ENCODE results near the gene EI24.
"Not testable (repeated sequence)": the region's sequence is repeated elsewhere in the genome, so short reads cannot be mapped to it uniquely, and the experiment has no call there.

Gene EI24

DNA sequence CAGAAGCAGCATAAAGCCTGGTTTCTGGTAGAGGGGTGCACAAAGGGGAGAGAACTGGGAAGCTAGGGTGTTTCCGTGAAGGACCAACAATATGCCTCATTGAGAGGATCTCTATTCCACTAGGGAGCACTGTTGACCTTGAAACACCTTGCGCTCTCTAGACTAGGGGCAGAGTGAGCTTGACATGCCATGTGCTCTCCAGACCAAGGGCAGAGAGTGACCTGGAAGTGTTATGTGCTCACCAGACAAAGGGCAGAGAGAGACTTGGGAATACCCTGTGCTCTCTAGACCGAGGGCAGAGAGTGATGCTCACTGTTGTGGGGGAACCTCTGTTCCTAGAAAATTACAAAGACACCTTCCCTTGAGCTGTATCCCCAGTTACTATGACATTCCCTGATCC lies 15.2 kb upstream of the EI24 start:
- Histone ChIP-seq H3K4me1 (ENCODE audit: control insufficient read depth, insufficient read depth, low read length) (no peaks in the 10 kb centered on the region), H3K9ac (ENCODE audit: low read depth, low read length) (no peak overlapping the region), H3K4me3 (ENCODE audit: low read depth, low read length) (no peak overlapping the region), H3K36me3 (ENCODE audit: control insufficient read depth, insufficient read depth, low read length) (no peaks in the 10 kb centered on the region), H3K9me3 (ENCODE audit: control insufficient read depth, insufficient read depth, low read length) (peaks cover 3% of the 10 kb centered on the region), H3K27me3 (ENCODE audit: control insufficient read depth, insufficient read depth, low read length) (no peaks in the 10 kb centered on the region)

DNA sequence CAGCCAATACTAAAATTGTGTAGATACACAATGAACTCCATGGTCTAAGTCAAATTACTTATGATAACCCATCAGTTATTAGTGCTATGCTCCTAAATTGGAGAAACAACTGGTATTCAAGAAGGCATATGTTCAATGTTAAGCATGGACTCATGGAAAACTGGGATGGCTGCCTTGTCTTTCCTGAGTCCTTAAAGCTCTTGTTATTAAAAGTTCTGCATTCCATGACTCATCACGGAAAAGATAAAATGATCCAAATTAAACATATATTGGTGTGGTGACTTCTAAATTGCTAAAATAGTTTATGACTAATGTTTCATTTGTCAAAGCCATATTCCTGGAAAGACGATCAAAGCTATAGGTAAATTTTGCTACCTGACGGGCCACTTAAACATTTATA lies 9.4 kb upstream of the EI24 start:
- H3K9me3 ChIP-seq (ENCODE audit: control insufficient read depth, insufficient read depth, low read length) = no peaks in the 10 kb centered on the region
- H3K4me1 ChIP-seq (ENCODE audit: control insufficient read depth, insufficient read depth, low read length) = no peaks in the 10 kb centered on the region
- H3K27me3 ChIP-seq (ENCODE audit: control insufficient read depth, insufficient read depth, low read length) = no peaks in the 10 kb centered on the region
- H3K4me3 ChIP-seq (ENCODE audit: low read depth, low read length) = no peak overlapping the region
- no peak overlapping the region for H3K9ac ChIP-seq (ENCODE audit: low read depth, low read length)
- H3K36me3 ChIP-seq (ENCODE audit: control insufficient read depth, insufficient read depth, low read length) = no peaks in the 10 kb centered on the region

DNA sequence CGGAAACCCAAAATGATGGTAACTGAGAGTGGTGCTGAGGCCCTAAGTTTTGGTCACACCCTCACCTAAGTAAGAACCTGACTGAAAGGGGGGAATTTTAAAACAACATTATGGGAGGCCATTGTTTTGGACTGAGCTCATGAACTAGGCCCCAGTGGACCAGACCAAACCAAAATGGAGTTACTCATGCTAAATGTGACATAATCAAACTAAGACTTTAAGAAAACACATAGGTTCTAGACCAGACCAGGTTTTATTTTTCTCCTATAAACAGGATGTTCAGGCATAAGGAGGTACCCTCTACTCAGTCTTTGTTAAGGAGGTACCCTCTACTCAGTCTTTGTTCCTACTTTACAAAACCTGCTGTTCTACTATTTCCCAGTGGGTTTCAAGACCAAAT lies 7.4 kb upstream of the EI24 start:
- Histone ChIP-seq H3K4me3 (ENCODE audit: low read depth, low read length) (no peak overlapping the region), H3K36me3 (ENCODE audit: control insufficient read depth, insufficient read depth, low read length) (no peaks in the 10 kb centered on the region), H3K9me3 (ENCODE audit: control insufficient read depth, insufficient read depth, low read length) (no peaks in the 10 kb centered on the region), H3K9ac (ENCODE audit: low read depth, low read length) (no peak overlapping the region), H3K4me1 (ENCODE audit: control insufficient read depth, insufficient read depth, low read length) (no peaks in the 10 kb centered on the region), H3K27me3 (ENCODE audit: control insufficient read depth, insufficient read depth, low read length) (no peaks in the 10 kb centered on the region)

DNA sequence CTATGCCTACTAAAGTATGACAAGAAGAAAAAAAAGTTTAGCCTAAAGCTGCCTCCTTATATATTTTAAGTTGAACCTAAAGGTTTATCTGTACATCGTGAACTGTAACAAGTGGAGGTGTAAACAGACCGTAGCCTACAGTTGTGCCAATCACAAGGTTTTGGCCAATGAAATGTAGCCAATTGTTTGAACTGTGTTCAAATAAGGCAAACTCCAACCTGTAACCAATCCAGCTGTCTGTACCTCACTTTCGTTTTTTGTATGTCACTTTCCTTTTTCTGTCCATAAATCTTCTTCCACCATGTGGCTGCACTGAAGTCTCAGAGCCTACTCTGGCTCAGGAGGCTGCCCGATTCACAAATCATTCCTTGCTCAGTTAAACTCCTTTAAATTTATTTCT lies 6.8 kb upstream of the EI24 start:
- Histone ChIP-seq H3K4me3 (ENCODE audit: low read depth, low read length) (no peak overlapping the region), H3K27me3 (ENCODE audit: control insufficient read depth, insufficient read depth, low read length) (no peaks in the 10 kb centered on the region), H3K9me3 (ENCODE audit: control insufficient read depth, insufficient read depth, low read length) (no peaks in the 10 kb centered on the region), H3K4me1 (ENCODE audit: control insufficient read depth, insufficient read depth, low read length) (no peaks in the 10 kb centered on the region), H3K36me3 (ENCODE audit: control insufficient read depth, insufficient read depth, low read length) (no peaks in the 10 kb centered on the region), H3K9ac (ENCODE audit: low read depth, low read length) (no peak overlapping the region)

DNA sequence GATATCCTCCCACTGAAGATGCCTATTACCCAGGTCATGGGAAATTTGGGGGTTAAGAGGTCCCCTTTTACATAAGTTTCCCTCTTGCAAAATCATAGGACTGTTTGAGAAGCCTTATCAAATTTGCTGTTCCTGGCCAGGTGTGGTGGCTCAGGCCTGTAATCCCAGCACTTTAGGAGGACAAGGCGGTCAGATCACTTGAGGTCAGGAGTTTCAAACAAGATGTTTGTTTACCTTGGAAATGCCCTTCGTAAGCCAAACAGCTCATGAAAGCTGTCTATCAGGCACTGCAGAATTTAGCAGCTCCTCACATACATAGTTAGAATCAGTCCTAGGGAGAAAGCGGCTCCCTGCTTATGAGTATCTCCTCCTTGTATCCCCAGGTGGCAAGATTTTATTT lies 4.9 kb upstream of the EI24 start:
- H3K4me1 ChIP-seq (ENCODE audit: control insufficient read depth, insufficient read depth, low read length) = no peaks in the 10 kb centered on the region
- no peaks in the 10 kb centered on the region for H3K9me3 ChIP-seq (ENCODE audit: control insufficient read depth, insufficient read depth, low read length)
- H3K9ac ChIP-seq (ENCODE audit: low read depth, low read length) = no peak overlapping the region
- H3K27me3 ChIP-seq (ENCODE audit: control insufficient read depth, insufficient read depth, low read length) = no peaks in the 10 kb centered on the region
- H3K36me3 ChIP-seq (ENCODE audit: control insufficient read depth, insufficient read depth, low read length) = no peaks in the 10 kb centered on the region
- H3K4me3 ChIP-seq (ENCODE audit: low read depth, low read length) = no peak overlapping the region

DNA sequence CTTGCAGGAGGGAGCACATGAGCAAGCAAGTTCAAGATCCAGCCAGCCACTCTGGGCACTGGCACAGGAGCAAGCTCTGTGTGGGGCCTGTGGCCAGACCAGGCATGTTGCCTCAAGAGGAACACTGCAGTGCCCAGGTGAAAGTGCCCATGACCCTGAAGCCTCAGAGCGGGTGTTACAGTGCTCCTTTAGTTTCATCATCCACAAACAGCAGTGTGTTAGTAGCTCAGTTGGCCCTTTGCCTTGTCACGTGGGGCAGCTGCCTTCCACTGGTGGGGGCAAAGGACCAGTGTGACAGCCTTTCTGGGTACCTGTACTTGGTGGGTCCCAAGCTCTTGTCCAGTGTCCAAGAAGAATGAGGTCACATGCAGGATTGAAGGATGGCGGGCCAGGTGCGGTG lies 3.0 kb upstream of the EI24 start:
- Histone ChIP-seq H3K27me3 (ENCODE audit: control insufficient read depth, insufficient read depth, low read length) (no peaks in the 10 kb centered on the region), H3K9me3 (ENCODE audit: control insufficient read depth, insufficient read depth, low read length) (no peaks in the 10 kb centered on the region)

DNA sequence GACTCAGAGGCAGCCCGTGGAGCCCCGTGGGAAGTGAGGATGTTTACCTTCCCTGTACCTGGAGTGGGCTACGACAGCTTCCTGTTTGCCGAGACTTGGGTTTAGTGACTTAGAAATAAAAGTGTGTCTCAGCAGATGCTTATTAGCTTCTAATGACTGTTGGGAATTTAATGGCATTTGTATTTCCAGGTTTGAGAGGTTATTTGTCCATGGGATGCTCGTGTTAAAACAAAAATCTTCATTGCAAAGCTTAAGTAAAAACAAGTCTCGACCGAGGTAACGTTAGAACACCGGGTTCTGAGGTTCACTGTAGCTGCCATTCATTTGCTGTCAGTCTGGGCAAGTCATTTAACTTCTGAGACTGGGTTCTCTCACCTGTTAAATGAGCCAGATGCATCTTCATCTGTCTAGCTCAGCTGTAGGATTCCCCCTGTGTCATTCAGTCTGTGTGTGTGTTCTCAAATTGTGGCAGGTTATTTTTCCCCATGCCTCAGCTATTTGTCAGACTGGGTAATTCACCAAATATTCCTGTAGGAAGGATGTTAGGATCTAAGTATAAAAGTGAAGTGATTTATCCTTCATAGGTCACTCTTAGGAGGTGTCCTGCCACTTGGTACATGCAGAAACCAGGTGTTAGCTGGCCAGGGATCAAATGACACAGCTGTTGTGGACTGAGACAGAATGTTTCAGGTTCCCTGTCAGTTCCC lies 791 bp downstream of the EI24 start:
- H3K4me1 ChIP-seq (ENCODE audit: control insufficient read depth, insufficient read depth, low read length) = peaks cover 3% of the 10 kb centered on the region
- peak overlapping the region; percentile 95 for H3K4me3 ChIP-seq (ENCODE audit: low read depth, low read length)
- H3K27me3 ChIP-seq (ENCODE audit: control insufficient read depth, insufficient read depth, low read length) = no peaks in the 10 kb centered on the region
- H3K9ac ChIP-seq (ENCODE audit: low read depth, low read length) = peak overlapping the region; percentile 97
- H3K9me3 ChIP-seq (ENCODE audit: control insufficient read depth, insufficient read depth, low read length) = no peaks in the 10 kb centered on the region
- no peaks in the 10 kb centered on the region for H3K36me3 ChIP-seq (ENCODE audit: control insufficient read depth, insufficient read depth, low read length)

More for the DNA sequence above, 3.0 kb upstream of the EI24 start:
- Histone ChIP-seq H3K36me3 (ENCODE audit: control insufficient read depth, insufficient read depth, low read length) (no peaks in the 10 kb centered on the region), H3K4me3 (ENCODE audit: low read depth, low read length) (no peak overlapping the region), H3K9ac (ENCODE audit: low read depth, low read length) (no peak overlapping the region), H3K4me1 (ENCODE audit: control insufficient read depth, insufficient read depth, low read length) (peaks cover 3% of the 10 kb centered on the region)

DNA sequence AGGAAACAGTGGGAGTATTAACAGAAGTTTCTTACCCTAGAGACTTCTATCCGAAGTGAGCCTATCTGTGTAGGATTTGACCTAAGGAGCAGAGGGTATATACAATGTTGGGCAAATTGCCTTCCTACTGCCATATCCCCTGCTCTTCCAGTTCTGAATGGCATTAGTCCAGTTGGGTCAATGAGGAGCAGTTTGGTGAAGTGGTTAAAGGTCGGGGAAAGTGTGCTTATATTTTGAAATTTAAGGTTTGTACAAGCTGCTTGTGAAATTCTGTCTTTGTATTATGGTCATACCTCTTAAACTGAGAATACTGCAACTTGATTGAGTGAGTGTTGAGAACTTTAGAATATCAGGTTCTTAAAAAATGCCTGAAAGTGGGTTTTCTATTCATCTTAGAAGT lies 1.7 kb downstream of the EI24 start:
- Histone ChIP-seq H3K4me1 (ENCODE audit: control insufficient read depth, insufficient read depth, low read length) (peaks cover 3% of the 10 kb centered on the region), H3K27me3 (ENCODE audit: control insufficient read depth, insufficient read depth, low read length) (no peaks in the 10 kb centered on the region), H3K36me3 (ENCODE audit: control insufficient read depth, insufficient read depth, low read length) (no peaks in the 10 kb centered on the region), H3K9me3 (ENCODE audit: control insufficient read depth, insufficient read depth, low read length) (no peaks in the 10 kb centered on the region), H3K4me3 (ENCODE audit: low read depth, low read length) (no peak overlapping the region), H3K9ac (ENCODE audit: low read depth, low read length) (peak overlapping the region; percentile 16)

DNA sequence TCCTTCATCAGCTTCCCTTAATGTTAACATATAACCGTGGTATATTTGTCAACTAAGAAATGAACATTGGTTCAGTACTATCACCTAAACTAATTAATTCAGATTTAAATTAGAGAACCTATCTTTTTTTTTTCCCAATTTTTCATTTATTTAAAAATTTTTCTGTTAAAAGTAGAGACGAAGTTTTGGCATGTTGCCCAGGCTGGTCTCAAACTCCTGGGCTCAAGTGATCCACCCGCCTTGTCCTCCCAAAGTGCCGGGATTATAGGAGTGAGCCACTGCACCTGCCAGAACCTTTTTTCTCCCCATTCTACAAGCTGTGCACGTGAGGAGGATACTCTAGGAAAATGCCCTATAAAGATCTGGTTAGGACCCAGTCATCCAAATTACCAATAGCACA lies 3.6 kb downstream of the EI24 start:
- Histone ChIP-seq H3K9ac (ENCODE audit: low read depth, low read length) (no peak overlapping the region), H3K9me3 (ENCODE audit: control insufficient read depth, insufficient read depth, low read length) (no peaks in the 10 kb centered on the region), H3K36me3 (ENCODE audit: control insufficient read depth, insufficient read depth, low read length) (peaks cover 2% of the 10 kb centered on the region), H3K27me3 (ENCODE audit: control insufficient read depth, insufficient read depth, low read length) (no peaks in the 10 kb centered on the region), H3K4me1 (ENCODE audit: control insufficient read depth, insufficient read depth, low read length) (peaks cover 3% of the 10 kb centered on the region), H3K4me3 (ENCODE audit: low read depth, low read length) (no peak overlapping the region)

DNA sequence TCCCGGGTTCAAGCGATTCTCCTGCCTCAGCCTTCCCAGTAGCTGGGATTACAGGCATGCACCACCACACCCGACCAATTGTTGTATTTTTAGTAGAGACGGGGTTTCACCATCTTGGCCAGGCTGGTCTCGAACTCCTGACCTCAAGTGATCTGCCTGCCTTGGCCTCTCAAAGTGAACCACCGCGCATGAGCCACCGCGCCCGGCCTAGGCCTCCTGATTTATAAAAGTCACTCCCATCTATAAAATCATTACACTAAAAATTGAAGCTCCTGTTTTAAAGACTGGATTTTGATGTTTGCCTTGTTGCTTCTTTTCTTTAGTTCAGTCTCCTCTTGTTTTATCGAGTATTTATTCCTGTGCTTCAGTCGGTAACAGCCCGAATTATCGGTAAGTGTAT lies 7.9 kb downstream of the EI24 start:
- H3K27me3 ChIP-seq (ENCODE audit: control insufficient read depth, insufficient read depth, low read length); H3K4me3 ChIP-seq (ENCODE audit: low read depth, low read length); H3K9me3 ChIP-seq (ENCODE audit: control insufficient read depth, insufficient read depth, low read length); H3K4me1 ChIP-seq (ENCODE audit: control insufficient read depth, insufficient read depth, low read length); H3K9ac ChIP-seq (ENCODE audit: low read depth, low read length): not testable (repeated sequence)
- H3K36me3 ChIP-seq (ENCODE audit: control insufficient read depth, insufficient read depth, low read length) = peaks cover 19% of the 10 kb centered on the region

DNA sequence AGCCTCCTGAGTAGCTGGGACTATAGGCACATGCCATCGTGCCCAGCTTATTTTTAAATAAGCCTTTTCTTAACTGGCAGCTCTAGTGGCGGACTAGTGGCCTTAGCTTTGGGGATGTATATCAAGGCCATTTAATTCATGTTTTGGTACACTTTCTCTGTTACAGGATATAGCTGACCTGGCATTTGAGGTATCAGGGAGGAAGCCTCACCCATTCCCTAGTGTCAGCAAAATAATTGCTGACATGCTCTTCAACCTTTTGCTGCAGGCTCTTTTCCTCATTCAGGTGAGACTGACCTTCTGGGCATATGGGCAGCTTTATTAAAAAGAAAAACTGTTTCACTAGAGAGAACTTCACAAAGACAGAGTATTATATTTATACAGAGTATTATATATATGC lies 9.5 kb downstream of the EI24 start:
- no peaks in the 10 kb centered on the region for H3K4me1 ChIP-seq (ENCODE audit: control insufficient read depth, insufficient read depth, low read length)
- no peaks in the 10 kb centered on the region for H3K9me3 ChIP-seq (ENCODE audit: control insufficient read depth, insufficient read depth, low read length)
- peaks cover 24% of the 10 kb centered on the region for H3K36me3 ChIP-seq (ENCODE audit: control insufficient read depth, insufficient read depth, low read length)
- no peaks in the 10 kb centered on the region for H3K27me3 ChIP-seq (ENCODE audit: control insufficient read depth, insufficient read depth, low read length)
- no peak overlapping the region for H3K4me3 ChIP-seq (ENCODE audit: low read depth, low read length)
- H3K9ac ChIP-seq (ENCODE audit: low read depth, low read length) = no peak overlapping the region

DNA sequence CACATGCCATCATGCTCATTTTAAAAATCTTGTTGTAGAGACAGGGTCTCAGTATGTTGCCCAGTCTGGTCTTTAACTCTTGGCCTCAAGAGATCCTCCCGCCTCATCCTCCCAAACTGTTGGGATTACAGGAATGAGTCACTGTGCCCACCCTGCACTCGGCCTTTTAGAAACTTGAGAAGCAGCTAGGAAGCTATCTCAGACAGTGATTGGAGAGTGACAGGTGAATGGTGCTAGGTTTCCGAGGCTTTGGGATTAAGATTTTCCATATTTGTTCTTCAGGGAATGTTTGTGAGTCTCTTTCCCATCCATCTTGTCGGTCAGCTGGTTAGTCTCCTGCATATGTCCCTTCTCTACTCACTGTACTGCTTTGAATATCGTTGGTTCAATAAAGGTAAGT lies 10.5 kb downstream of the EI24 start:
- Histone ChIP-seq H3K9me3 (ENCODE audit: control insufficient read depth, insufficient read depth, low read length) (no peaks in the 10 kb centered on the region), H3K4me3 (ENCODE audit: low read depth, low read length) (no peak overlapping the region)

More for the DNA sequence above, 10.5 kb downstream of the EI24 start:
- no peaks in the 10 kb centered on the region for H3K27me3 ChIP-seq (ENCODE audit: control insufficient read depth, insufficient read depth, low read length)
- H3K4me1 ChIP-seq (ENCODE audit: control insufficient read depth, insufficient read depth, low read length) = no peaks in the 10 kb centered on the region
- H3K9ac ChIP-seq (ENCODE audit: low read depth, low read length) = no peak overlapping the region
- peaks cover 26% of the 10 kb centered on the region for H3K36me3 ChIP-seq (ENCODE audit: control insufficient read depth, insufficient read depth, low read length)

Measured in iPS-15b (cell line).